Activated CD8-positive, alpha-beta T cell treated with anti-CD3 and anti-CD28 coated beads for 36 hours (primary cell): ENCODE data around the gene ADA. TPM values are rescaled to one million over a fixed set of nuclear protein-coding genes. Genes with fewer than 3 reads are reported as not detected.

Experiments
- ATAC-seq: fragments of 200-7000 bp; cut with Tn5 transposase; one replicate; pipeline ENCODE4 v1.10.0; 2021; ENCODE audit warnings: mild to moderate bottlenecking, moderate library complexity
- CTCF ChIA-PET: fragments of 350-600 bp; sonication (Branson Sonifier 250); formaldehyde crosslinking; loops from one replicate; lab custom pipeline; 2021; ENCODE audit warnings: antibody characterized with exemption; lab: Charles Lee
- POLR2A ChIA-PET: fragments of 350-600 bp; sonication (Branson Sonifier 250); formaldehyde crosslinking; loops from one replicate; lab custom pipeline; 2021; ENCODE audit warnings: antibody characterized with exemption; lab: Charles Lee
- DNase-seq: peaks from one replicate; pipeline ENCODE4 v3.0.0-alpha.2; 2020
- H3K27ac Mint-ChIP-seq: one replicate; pipeline ENCODE4 v1.8.0; 2021; ENCODE audit warnings: mild to moderate bottlenecking, mixed read lengths
- H3K27me3 Mint-ChIP-seq: one replicate; pipeline ENCODE4 v1.8.0; 2021; ENCODE audit warnings: mixed read lengths
- H3K36me3 Mint-ChIP-seq: one replicate; pipeline ENCODE4 v1.8.0; 2021; ENCODE audit warnings: low read depth, mixed read lengths
- H3K4me1 Mint-ChIP-seq: one replicate; pipeline ENCODE4 v1.8.0; 2021; ENCODE audit warnings: low read depth, mixed read lengths
- H3K4me3 Mint-ChIP-seq: one replicate; pipeline ENCODE4 v1.8.0; 2021; ENCODE audit warnings: mild to moderate bottlenecking, moderate library complexity, mixed read lengths
- H3K9me3 Mint-ChIP-seq: one replicate; pipeline ENCODE4 v1.8.0; 2021; ENCODE audit warnings: mixed read lengths
- intact Hi-C: fragments of 100-400 bp; cut with micrococcal nuclease; formaldehyde crosslinking; loops from one replicate; pipeline ENCODE4 v1.10.0; 2022
- total RNA-seq, 2 experiments: library from RNA; stranded (reverse); gene quantifications; one replicate each; pipeline ENCODE4 v1.2.3, GENCODE V29; 2021
- TF ChIP-seq, protein P1 (sequence below): fragments of 200-600 bp; IDR thresholded peaks from one replicate; pipeline ENCODE4 v1.8.0; 2022; ENCODE audit warnings: antibody characterized with exemption, mild to moderate bottlenecking

Gene ADA
- total RNA-seq, 2 experiments from 2014 or later, result 32.8 to 36.7 TPM

DNA sequence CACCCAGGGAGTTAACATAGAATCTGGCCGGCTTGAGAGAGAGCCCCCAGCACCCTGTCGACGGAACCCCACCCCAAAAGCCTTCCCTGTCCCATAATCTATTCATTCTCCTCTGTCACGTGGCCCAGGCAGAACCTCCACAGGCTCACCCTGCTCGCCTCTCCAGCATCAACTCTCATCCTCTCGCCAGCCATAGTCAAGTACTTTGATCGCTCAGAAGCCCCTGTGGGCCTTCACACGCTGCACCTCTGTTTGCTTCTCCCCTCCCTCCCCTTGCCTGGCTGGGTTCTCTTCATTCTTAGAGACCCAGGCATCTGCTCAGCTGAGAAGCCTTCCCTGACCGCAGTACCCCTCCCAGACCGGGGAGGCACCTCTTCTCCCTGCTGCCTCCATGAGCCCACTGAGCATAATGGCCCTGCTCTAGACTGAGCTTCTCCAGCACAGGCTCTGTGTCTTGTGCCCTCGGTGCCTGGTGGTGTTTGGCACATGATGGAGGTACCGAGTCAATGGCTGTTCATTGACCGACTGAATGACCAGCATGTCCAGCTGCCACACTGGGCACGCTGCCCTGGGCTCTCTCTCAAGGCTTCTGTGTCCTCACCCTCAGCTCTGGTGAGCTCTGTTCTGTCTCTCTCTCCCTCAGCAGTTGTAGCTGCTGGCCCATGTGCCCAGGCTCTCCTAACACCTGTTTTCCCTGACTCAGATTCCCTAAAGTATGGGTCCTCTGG lies 35.5 kb downstream of the ADA start:
- H3K4me1 Mint-ChIP-seq, result peaks cover 60% of the 10 kb centered on the region
- H3K36me3 Mint-ChIP-seq, result peaks cover 27% of the 10 kb centered on the region
- no peaks in the 10 kb centered on the region for H3K9me3 Mint-ChIP-seq
- H3K27me3 Mint-ChIP-seq, result no peaks in the 10 kb centered on the region
- intact Hi-C loops, result loop anchor here (10.0 kb wide), 2 partner anchors 59 to 141 kb away; partner anchors contain the start of gene TTPAL
- ATAC-seq (no peak), DNase-seq (peak; percentile 12)
- peak overlapping the region; percentile 81 for H3K27ac Mint-ChIP-seq
- ChIA-PET CTCF (interaction anchor here (0.8 to 1.8 kb wide), 4 partner anchors 13 to 117 kb away, joined by 3 to 11 read pairs (median 5); no protein-coding TSS in a partner anchor), POLR2A (interaction anchor here (0.6 kb wide), 1 partner anchor 12 kb away, joined by 3 read pairs; no protein-coding TSS in a partner anchor)
- TF ChIP-seq, protein P1, sequence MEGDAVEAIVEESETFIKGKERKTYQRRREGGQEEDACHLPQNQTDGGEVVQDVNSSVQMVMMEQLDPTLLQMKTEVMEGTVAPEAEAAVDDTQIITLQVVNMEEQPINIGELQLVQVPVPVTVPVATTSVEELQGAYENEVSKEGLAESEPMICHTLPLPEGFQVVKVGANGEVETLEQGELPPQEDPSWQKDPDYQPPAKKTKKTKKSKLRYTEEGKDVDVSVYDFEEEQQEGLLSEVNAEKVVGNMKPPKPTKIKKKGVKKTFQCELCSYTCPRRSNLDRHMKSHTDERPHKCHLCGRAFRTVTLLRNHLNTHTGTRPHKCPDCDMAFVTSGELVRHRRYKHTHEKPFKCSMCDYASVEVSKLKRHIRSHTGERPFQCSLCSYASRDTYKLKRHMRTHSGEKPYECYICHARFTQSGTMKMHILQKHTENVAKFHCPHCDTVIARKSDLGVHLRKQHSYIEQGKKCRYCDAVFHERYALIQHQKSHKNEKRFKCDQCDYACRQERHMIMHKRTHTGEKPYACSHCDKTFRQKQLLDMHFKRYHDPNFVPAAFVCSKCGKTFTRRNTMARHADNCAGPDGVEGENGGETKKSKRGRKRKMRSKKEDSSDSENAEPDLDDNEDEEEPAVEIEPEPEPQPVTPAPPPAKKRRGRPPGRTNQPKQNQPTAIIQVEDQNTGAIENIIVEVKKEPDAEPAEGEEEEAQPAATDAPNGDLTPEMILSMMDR, result no peak
- no peak overlapping the region for H3K4me3 Mint-ChIP-seq

DNA sequence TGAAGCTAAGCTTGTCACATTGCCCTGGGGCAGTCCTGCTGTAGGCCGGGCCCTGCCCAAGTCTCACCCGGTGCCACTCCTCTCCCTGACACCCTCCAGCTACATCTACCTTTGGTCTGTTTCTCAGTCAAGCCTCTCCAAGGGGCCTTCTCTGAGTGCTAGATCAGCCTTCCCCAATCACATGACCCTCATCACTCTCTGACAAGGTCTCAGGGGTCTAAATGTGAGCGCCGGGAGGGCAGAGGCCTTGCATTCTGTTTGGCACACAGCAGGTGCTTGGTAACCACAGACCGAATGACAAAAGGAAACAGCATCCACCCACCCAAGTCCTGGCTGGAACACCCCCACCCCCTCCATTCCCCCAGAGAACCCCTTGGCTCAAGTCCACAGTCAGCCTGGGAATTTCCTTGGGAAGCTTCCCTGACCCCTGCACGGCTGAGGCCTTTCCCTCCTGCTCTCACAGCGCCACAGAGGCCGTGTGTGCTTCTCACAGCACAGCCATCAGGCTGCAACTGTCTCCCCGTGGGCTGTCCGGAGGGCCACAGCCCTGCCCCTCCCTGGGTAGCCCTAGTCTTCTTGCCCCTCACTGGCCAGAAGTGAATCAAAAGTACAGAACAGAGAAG lies 36.2 kb downstream of the ADA start:
- POLR2A ChIA-PET, result interaction anchor here (0.6 to 1.2 kb wide), 3 partner anchors 29 to 233 kb away, joined by 3 read pairs; no protein-coding TSS in a partner anchor
- Mint-ChIP-seq H3K4me3 (peak overlapping the region; percentile 40), H3K36me3 (peaks cover 20% of the 10 kb centered on the region), H3K27me3 (no peaks in the 10 kb centered on the region), H3K9me3 (no peaks in the 10 kb centered on the region), H3K4me1 (peaks cover 68% of the 10 kb centered on the region), H3K27ac (peak overlapping the region; percentile 81)
- CTCF ChIA-PET, result interaction anchor here (0.9 to 1.0 kb wide), 2 partner anchors 70 to 398 kb away, joined by 3 to 4 read pairs; no protein-coding TSS in a partner anchor
- TF ChIP-seq, protein P1, result no peak
- intact Hi-C loops, result loop anchor here (10.0 kb wide), 2 partner anchors 60 to 140 kb away; partner anchors contain the start of gene TTPAL
- peak; percentile 68 for ATAC-seq
- peak; percentile 61 for DNase-seq

DNA sequence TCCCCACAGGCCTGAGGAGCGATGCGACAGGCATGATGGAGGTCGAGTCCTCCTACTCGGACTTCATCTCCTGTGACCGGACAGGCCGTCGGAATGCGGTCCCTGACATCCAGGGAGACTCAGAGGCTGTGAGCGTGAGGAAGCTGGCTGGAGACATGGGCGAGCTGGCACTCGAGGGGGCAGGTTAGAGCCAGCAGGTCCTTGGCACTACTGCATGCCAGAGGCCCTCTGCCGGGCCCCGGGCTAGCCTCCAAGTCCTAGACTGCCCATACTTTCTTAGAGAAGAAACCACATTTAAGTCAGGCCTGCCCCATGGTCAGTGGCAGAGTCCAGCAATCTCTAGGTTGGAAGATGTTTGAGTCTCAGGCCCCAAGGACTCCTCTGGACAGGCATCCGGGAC lies 37.0 kb downstream of the ADA start:
- H3K9me3 Mint-ChIP-seq, result no peaks in the 10 kb centered on the region
- H3K36me3 Mint-ChIP-seq, result peaks cover 12% of the 10 kb centered on the region
- H3K27me3 Mint-ChIP-seq, result no peaks in the 10 kb centered on the region
- H3K4me3 Mint-ChIP-seq, result no peak overlapping the region
- TF ChIP-seq, protein P1, result no peak
- ChIA-PET POLR2A (interaction anchor here (0.7 to 1.2 kb wide), 3 partner anchors 20 to 67 kb away, joined by 3 to 5 read pairs (median 3); no protein-coding TSS in a partner anchor), CTCF (interaction anchor here (0.9 to 1.0 kb wide), 2 partner anchors 70 to 397 kb away, joined by 3 to 4 read pairs; no protein-coding TSS in a partner anchor)
- ATAC-seq (no peak), DNase-seq (no peak)
- H3K27ac Mint-ChIP-seq, result peak overlapping the region; percentile 81
- intact Hi-C loops, result loop anchor here (5.0 to 10.0 kb wide), 3 partner anchors 60 to 397 kb away; partner anchors contain the start of gene TTPAL
- peaks cover 72% of the 10 kb centered on the region for H3K4me1 Mint-ChIP-seq

DNA sequence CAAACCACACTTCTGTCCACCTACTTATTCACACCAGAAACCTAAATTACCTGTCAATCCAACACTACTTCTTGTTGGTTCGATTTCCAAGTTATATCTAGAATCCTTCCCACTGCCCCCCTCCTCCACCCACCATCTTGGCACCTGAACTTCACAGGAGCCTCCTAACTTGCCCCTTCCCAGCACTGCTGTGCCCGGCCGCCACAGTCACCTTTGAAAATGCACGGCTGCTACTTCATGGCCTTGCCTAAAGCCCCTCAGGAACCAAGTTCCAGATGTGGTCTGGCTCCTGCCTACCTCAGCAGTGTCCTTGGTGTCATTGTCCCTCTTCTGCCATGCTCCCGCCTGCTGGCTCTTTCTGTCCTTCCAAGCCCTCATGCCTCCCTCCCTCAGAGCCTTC lies 37.9 kb downstream of the ADA start:
- TF ChIP-seq, protein P1, result no peak
- Mint-ChIP-seq H3K36me3 (peaks cover 9% of the 10 kb centered on the region), H3K4me1 (peaks cover 67% of the 10 kb centered on the region), H3K4me3 (no peak overlapping the region), H3K9me3 (no peaks in the 10 kb centered on the region), H3K27ac (peak overlapping the region; percentile 28), H3K27me3 (no peaks in the 10 kb centered on the region)
- ChIA-PET POLR2A (interaction anchor here (1.0 kb wide), 1 partner anchor 21 kb away, joined by 5 read pairs; no protein-coding TSS in a partner anchor), CTCF (interaction anchor here (0.6 kb wide), 1 partner anchor 399 kb away, joined by 3 read pairs; no protein-coding TSS in a partner anchor)
- DNase-seq (no peak), ATAC-seq (no peak)
- intact Hi-C loops, result loop anchor here (5.0 to 10.0 kb wide), 3 partner anchors 61 to 396 kb away; partner anchors contain the start of gene TTPAL
